Endothelial cell of umbilical vein (primary cell): ENCODE data around the gene NSD1. TPM values are rescaled to one million over a fixed set of nuclear protein-coding genes. Genes with fewer than 3 reads are reported as not detected.

Experiments
- BruUV-seq: library from RNA; stranded (reverse); fragments of 400-500 nt; replicated peaks from 2 replicates; lab custom pipeline; 2021; lab: Mats Ljungman, UMichigan
- CTCF ChIA-PET: fragments of 300-600, 350-600 bp; sonication (Branson Sonifier 250); formaldehyde crosslinking; loops from one replicate; lab custom pipeline; 2021; ENCODE audit warnings: antibody characterized with exemption, inconsistent platforms; lab: Charles Lee
- POLR2A ChIA-PET: fragments of 300-600, 350-600 bp; sonication (Branson Sonifier 250); formaldehyde crosslinking; loops from one replicate; lab custom pipeline; 2021; ENCODE audit warnings: antibody characterized with exemption, inconsistent platforms; lab: Charles Lee
- DNase-seq: peaks from one replicate; pipeline ENCODE4 v3.0.0-alpha.2; 2011; ENCODE audit warnings: low read depth, low spot score
- FAIRE-seq: peaks from 2 replicates; lab custom pipeline; 2011; peaks lifted over from hg19 to GRCh38; lab: Jason Lieb, UNC
- H2AFZ ChIP-seq: 2 replicates; pipeline ENCODE4 v1.6.0; 2012; ENCODE audit warnings: low read depth, low read length, control low read depth, inconsistent platforms
- H3K27ac ChIP-seq: 2 replicates; pipeline ENCODE4 v1.5.1; 2011; ENCODE audit warnings: low read depth, mild to moderate bottlenecking, control low read depth, low read length, moderate library complexity; ENCODE audit not compliant: insufficient read depth
- H3K27me3 ChIP-seq, 2 experiments: 2 replicates each; pipeline versions ENCODE4 v1.6.0 to v1.6.1; 2011; ENCODE audit warnings: low read length in 2 of 2, mixed read lengths in 1 of 2; ENCODE audit not compliant: control insufficient read depth in 2 of 2, insufficient read depth in 2 of 2
- H3K36me3 ChIP-seq, 2 experiments: 2 replicates in 1 of 2; 3 replicates in 1 of 2; pipeline ENCODE4 v1.5.1; 2011; ENCODE audit warnings: low read length in 2 of 2, mild to moderate bottlenecking in 1 of 2, moderate library complexity in 1 of 2; ENCODE audit not compliant: control insufficient read depth in 2 of 2, insufficient read depth in 2 of 2; ENCODE audit errors: extremely low read depth in 1 of 2
- H3K4me1 ChIP-seq: 3 replicates; pipeline ENCODE4 v1.5.1; 2011; ENCODE audit warnings: mild to moderate bottlenecking, low read length; ENCODE audit not compliant: control insufficient read depth, insufficient read depth; ENCODE audit errors: extremely low read depth
- H3K4me2 ChIP-seq: 2 replicates; pipeline ENCODE4 v1.6.1; 2011; ENCODE audit warnings: low read length, control low read depth, mixed read lengths; ENCODE audit not compliant: insufficient read depth
- H3K4me3 ChIP-seq, 3 experiments: fragments of 200-600 bp in 1 of 3; sonication (generic), shearing (Covaris generic) in 1 of 3; replicated peaks in 1 of 3; 2 replicates each; pipeline ENCODE4 v1.5.1; 2011 to 2016; ENCODE audit warnings: control low read depth in 3 of 3, low read length in 3 of 3, mild to moderate bottlenecking in 2 of 3, inconsistent platforms in 1 of 3, low read depth in 1 of 3, moderate library complexity in 1 of 3; ENCODE audit not compliant: insufficient read depth in 1 of 3
- H3K79me2 ChIP-seq: 2 replicates; pipeline ENCODE4 v1.6.0; 2012; ENCODE audit warnings: low read length, inconsistent platforms; ENCODE audit not compliant: control insufficient read depth, insufficient read depth
- H3K9ac ChIP-seq: replicated peaks from 2 replicates; pipeline ENCODE3; 2011; ENCODE audit warnings: low read length, control low read depth; ENCODE audit not compliant: insufficient read depth; ENCODE audit errors: extremely low read depth
- H3K9me1 ChIP-seq: replicated peaks from 3 replicates; pipeline ENCODE4 v1.6.0; 2011; ENCODE audit warnings: mild to moderate bottlenecking, low read length; ENCODE audit not compliant: control insufficient read depth, insufficient read depth; ENCODE audit errors: extremely low read depth
- H3K9me3 ChIP-seq: replicated peaks from 2 replicates; pipeline ENCODE4 v1.5.1; 2012; ENCODE audit warnings: low read length, inconsistent platforms; ENCODE audit not compliant: control insufficient read depth, insufficient read depth
- H4K20me1 ChIP-seq: replicated peaks from 2 replicates; pipeline ENCODE3; 2011; ENCODE audit warnings: mild to moderate bottlenecking, low read length; ENCODE audit not compliant: control insufficient read depth, insufficient read depth; ENCODE audit errors: extremely low read depth
- CTCF ChIP-seq, 2 donors: IDR thresholded peaks; 1 replicate in 1 of 2; 2 replicates in 1 of 2; pipeline ENCODE4 v1.5.1; 2011; ENCODE audit warnings: low read length in 2 of 2, mild to moderate bottlenecking in 2 of 2, moderate library complexity in 2 of 2, control low read depth in 1 of 2, inconsistent platforms in 1 of 2, low read depth in 1 of 2; ENCODE audit not compliant: insufficient read depth in 1 of 2; ENCODE audit errors: extremely low read depth in 1 of 2
- EZH2 ChIP-seq: IDR thresholded peaks from 2 replicates; pipeline ENCODE4 v1.6.1; 2012; ENCODE audit warnings: borderline replicate concordance, low read depth, mild to moderate bottlenecking, moderate library complexity, low read length, inconsistent platforms; ENCODE audit not compliant: severe bottlenecking
- FOS ChIP-seq: IDR thresholded peaks from 2 replicates; pipeline ENCODE4 v1.6.1; 2011; ENCODE audit warnings: mild to moderate bottlenecking, low read length, moderate library complexity, borderline replicate concordance; ENCODE audit not compliant: insufficient read depth
- GATA2 ChIP-seq: IDR thresholded peaks from 2 replicates; pipeline ENCODE4 v1.7.0; 2011; ENCODE audit warnings: low read depth, mild to moderate bottlenecking, moderate library complexity, mixed read lengths, low read length; ENCODE audit not compliant: insufficient read length, insufficient read depth
- JUN ChIP-seq: IDR thresholded peaks from 2 replicates; pipeline ENCODE4 v1.6.1; 2011; ENCODE audit warnings: borderline replicate concordance, low read depth; ENCODE audit not compliant: insufficient read length, insufficient read depth
- MYC ChIP-seq: IDR thresholded peaks from one replicate; pipeline ENCODE4 v1.6.1; 2011; ENCODE audit warnings: mild to moderate bottlenecking, low read depth, low read length
- POLR2A ChIP-seq: IDR thresholded peaks from 2 replicates; pipeline ENCODE4 v1.6.1; 2012; ENCODE audit warnings: low read depth, mild to moderate bottlenecking, control low read depth, low read length
- POLR2AphosphoS5 ChIP-seq: IDR thresholded peaks from 2 replicates; pipeline ENCODE4 v1.6.1; 2012; ENCODE audit warnings: low read depth, mild to moderate bottlenecking, control low read depth, low read length, moderate library complexity; ENCODE audit not compliant: insufficient read depth
- dilution Hi-C: fragments of 300-500 bp; cut with MboI; formaldehyde crosslinking; loops from one replicate; pipeline ENCODE4 v1.15.0; 2019; ENCODE audit warnings: low sequenced_read_pairs; ENCODE audit not compliant: extremely low pct_ligation_motif_present
- intact Hi-C: fragments of 100-400 bp; cut with micrococcal nuclease; formaldehyde crosslinking; loops from one replicate; pipeline ENCODE4 v1.10.0; 2022
- polyA plus RNA-seq, 4 experiments: library from polyadenylated mRNA; depleted of rRNA in 3 of 4; stranded (reverse) in 3 of 4; unstranded in 1 of 4; fragments of >200 nt; gene quantifications; 2 replicates each; pipeline versions ENCODE4 v1.2.1 to v1.2.3, GENCODE V29; 2011 to 2012; ENCODE audit warnings: missing spikeins in 1 of 4
- total RNA-seq: library from RNA; stranded (reverse); gene quantifications from 2 replicates; pipeline ENCODE4 v1.2.3, GENCODE V29; 2021
- TF ChIP-seq, protein P1 (sequence below): IDR thresholded peaks from 2 replicates; pipeline ENCODE4 v1.6.1; 2011; ENCODE audit not compliant: insufficient read depth, insufficient read length

Gene NSD1
- total and polyA plus RNA-seq, 2 donors (not counting 3 experiments of a cell fraction or from before 2014, with no cell fraction given): 14.4 to 90.4 TPM

- Histone ChIP-seq H3K36me3 (peaks cover 0 to 7% of the 10 kb centered on the region in 2 experiments), H3K4me2 (no peak overlapping the region), H2AFZ (no peak overlapping the region), H3K9me3 (no peaks in the 10 kb centered on the region), H3K27me3 (no peaks in the 10 kb centered on the region), H3K27ac (no peak overlapping the region), H4K20me1 (no peaks in the 10 kb centered on the region), H3K9ac (no peak overlapping the region), H3K79me2 (peaks cover 69% of the 10 kb centered on the region), H3K4me1 (no peaks in the 10 kb centered on the region), H3K9me1 (no peaks in the 10 kb centered on the region), H3K4me3 (no peak overlapping the region)
- TF ChIP-seq MYC: no peak
- no peak for TF ChIP-seq CTCF (IDR thresholded peaks at IDR 0.05; ENCODE audit: extremely low read depth in 1 of 2, insufficient read depth in 1 of 2, low read depth in 1 of 2, low read length in 2 of 2)
- TF ChIP-seq POLR2AphosphoS5: no peak
- TF ChIP-seq, protein P1, sequence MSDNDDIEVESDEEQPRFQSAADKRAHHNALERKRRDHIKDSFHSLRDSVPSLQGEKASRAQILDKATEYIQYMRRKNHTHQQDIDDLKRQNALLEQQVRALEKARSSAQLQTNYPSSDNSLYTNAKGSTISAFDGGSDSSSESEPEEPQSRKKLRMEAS: no peak
- no peak for TF ChIP-seq JUN
- no peak for TF ChIP-seq POLR2A
- no peak for TF ChIP-seq FOS
- TF ChIP-seq EZH2: no peak
- TF ChIP-seq GATA2: no peak
- DNase-seq (no peak), FAIRE-seq (peak; percentile 58)
- POLR2A ChIA-PET: no interaction called here
- intact Hi-C loops (no loop called here), dilution Hi-C loops (no loop called here)
- CTCF ChIA-PET: interaction anchor here (0.6 to 1.3 kb wide), 4 partner anchors 18 to 145 kb away, joined by 3 to 5 read pairs (median 3); no protein-coding TSS in a partner anchor
- BruUV-seq: no TSS peak
Measured at GRCh38 chr5:177154003-177154643, 20.6 kb downstream of the NSD1 start.
